H1 (cell line): ENCODE data around the gene ADGB. TPM values are rescaled to one million over a fixed set of nuclear protein-coding genes. Genes with fewer than 3 reads are reported as not detected.

Experiments
- CTCF ChIA-PET: fragments of 300-600 bp; sonication (Branson Sonifier 250); formaldehyde crosslinking; loops from one replicate; lab custom pipeline; 2021; ENCODE audit not compliant: partially characterized antibody; lab: Charles Lee
- POLR2A ChIA-PET: fragments of 300-600 bp; sonication (Branson Sonifier 250); formaldehyde crosslinking; loops from one replicate; lab custom pipeline; 2021; ENCODE audit warnings: inconsistent platforms; ENCODE audit not compliant: partially characterized antibody; lab: Charles Lee
- DNase-seq, 2 experiments: peaks; one replicate each; pipeline versions ENCODE4 v3.0.0 to v3.0.0-alpha.2; 2010 to 2022; ENCODE audit warnings: low spot score in 2 of 2, low read depth in 1 of 2, mixed read lengths in 1 of 2
- FAIRE-seq: peaks from 2 replicates; lab custom pipeline; 2011; peaks lifted over from hg19 to GRCh38; lab: Jason Lieb, UNC
- H2AFZ ChIP-seq: 2 replicates; pipeline ENCODE4 v1.8.1; 2012; ENCODE audit warnings: low read length, inconsistent platforms
- H2AK5ac ChIP-seq: 2 replicates; pipeline ENCODE4 v1.6.1; 2013; ENCODE audit warnings: low read depth, low read length
- H2BK120ac ChIP-seq: replicated peaks from 2 replicates; pipeline ENCODE3; 2013; ENCODE audit warnings: low read depth, low read length, inconsistent platforms
- H2BK12ac ChIP-seq: 2 replicates; pipeline ENCODE4 v1.6.1; 2013; ENCODE audit warnings: low read depth, low read length
- H2BK15ac ChIP-seq: 2 replicates; pipeline ENCODE4 v1.6.1; 2013; ENCODE audit warnings: low read length
- H2BK20ac ChIP-seq: 2 replicates; pipeline ENCODE4 v1.6.1; 2013; ENCODE audit warnings: low read length
- H2BK5ac ChIP-seq: 2 replicates; pipeline ENCODE4 v1.6.1; 2013; ENCODE audit warnings: low read depth, low read length
- H3K14ac ChIP-seq: 2 replicates; pipeline ENCODE4 v1.6.1; 2013; ENCODE audit warnings: inconsistent platforms; ENCODE audit not compliant: insufficient read length
- H3K18ac ChIP-seq: 2 replicates; pipeline ENCODE4 v1.6.1; 2013; ENCODE audit warnings: low read length; ENCODE audit errors: extremely low read depth
- H3K23ac ChIP-seq: 2 replicates; pipeline ENCODE4 v1.6.1; 2013; ENCODE audit warnings: inconsistent platforms; ENCODE audit not compliant: insufficient read length
- H3K23me2 ChIP-seq: 2 replicates; pipeline ENCODE4 v1.6.1; 2013; ENCODE audit warnings: low read depth, low read length
- H3K27ac ChIP-seq: 2 replicates; pipeline ENCODE4 v1.6.1; 2011; ENCODE audit warnings: low read depth, low read length, inconsistent platforms
- H3K27me3 ChIP-seq, 4 experiments: replicated peaks in 1 of 4; 1 replicate in 1 of 4; 2 replicates in 3 of 4; pipeline versions ENCODE4 v1.6.1 to v1.8.1; 2011 to 2013; ENCODE audit warnings: low read length in 3 of 4, mild to moderate bottlenecking in 3 of 4, inconsistent platforms in 2 of 4, mixed read lengths in 2 of 4, moderate library complexity in 1 of 4; ENCODE audit not compliant: control insufficient read depth in 3 of 4, insufficient read depth in 3 of 4; ENCODE audit errors: extremely low read depth in 1 of 4
- H3K36me3 ChIP-seq, 4 experiments: 2 replicates each; pipeline versions ENCODE4 v1.6.1 to v1.8.1; 2011 to 2013; ENCODE audit warnings: mild to moderate bottlenecking in 4 of 4, low read length in 3 of 4, moderate library complexity in 2 of 4, control low read depth in 1 of 4, inconsistent platforms in 1 of 4; ENCODE audit not compliant: insufficient read depth in 4 of 4, control insufficient read depth in 2 of 4
- H3K4ac ChIP-seq: replicated peaks from 2 replicates; pipeline ENCODE3; 2013; ENCODE audit warnings: low read length, low read depth, mixed read lengths, inconsistent platforms; ENCODE audit not compliant: insufficient read length
- H3K4me1 ChIP-seq, 4 experiments: replicated peaks in 1 of 4; 1 replicate in 1 of 4; 2 replicates in 3 of 4; pipeline versions ENCODE4 v1.6.1 to v1.8.1; 2011 to 2013; ENCODE audit warnings: low read length in 3 of 4, inconsistent platforms in 2 of 4, mixed read lengths in 1 of 4; ENCODE audit not compliant: insufficient read depth in 4 of 4, control insufficient read depth in 3 of 4
- H3K4me2 ChIP-seq, 2 experiments: 2 replicates each; pipeline versions ENCODE4 v1.6.1 to v1.8.1; 2011 to 2013; ENCODE audit warnings: low read depth in 2 of 2, low read length in 2 of 2, control low read depth in 1 of 2, inconsistent platforms in 1 of 2, mild to moderate bottlenecking in 1 of 2; ENCODE audit not compliant: insufficient read depth in 1 of 2
- H3K4me3 ChIP-seq, 4 experiments: fragments of 200-600, 300-600 bp in 1 of 4; sonication (generic), shearing (Covaris generic), sonication (Bioruptor Twin) in 1 of 4; 2 replicates each; pipeline versions ENCODE4 v1.5.1 to v1.8.1; 2011 to 2016; ENCODE audit warnings: low read length in 4 of 4, low read depth in 3 of 4, control low read depth in 2 of 4, inconsistent platforms in 2 of 4, mild to moderate bottlenecking in 2 of 4, mixed read lengths in 1 of 4, moderate library complexity in 1 of 4; ENCODE audit not compliant: insufficient read depth in 2 of 4; ENCODE audit errors: extremely low read depth in 1 of 4
- H3K56ac ChIP-seq: replicated peaks from 2 replicates; pipeline ENCODE3; 2013; ENCODE audit warnings: low read depth, mild to moderate bottlenecking, mixed read lengths, low read length, inconsistent platforms; ENCODE audit not compliant: insufficient read length
- H3K79me1 ChIP-seq: 2 replicates; pipeline ENCODE4 v1.6.1; 2013; ENCODE audit warnings: low read depth, low read length, control low read depth
- H3K79me2 ChIP-seq, 2 experiments: 2 replicates each; pipeline versions ENCODE4 v1.6.1 to v1.8.1; 2012 to 2013; ENCODE audit warnings: low read length in 2 of 2, mild to moderate bottlenecking in 2 of 2, inconsistent platforms in 1 of 2; ENCODE audit not compliant: insufficient read depth in 2 of 2, control insufficient read depth in 1 of 2
- H3K9ac ChIP-seq, 4 experiments: replicated peaks in 1 of 4; 1 replicate in 1 of 4; 2 replicates in 3 of 4; pipeline versions ENCODE4 v1.6.1 to v1.8.1; 2011 to 2013; ENCODE audit warnings: low read depth in 3 of 4, low read length in 3 of 4, control low read depth in 2 of 4, mild to moderate bottlenecking in 2 of 4, moderate library complexity in 2 of 4, inconsistent platforms in 1 of 4; ENCODE audit errors: extremely low read depth in 1 of 4
- H3K9me3 ChIP-seq, 2 experiments: 2 replicates each; pipeline versions ENCODE4 v1.6.1 to v1.8.1; 2012 to 2013; ENCODE audit warnings: mild to moderate bottlenecking in 2 of 2, moderate library complexity in 2 of 2, control low read depth in 1 of 2, inconsistent platforms in 1 of 2, low read depth in 1 of 2, low read length in 1 of 2, mixed read lengths in 1 of 2; ENCODE audit not compliant: insufficient read depth in 2 of 2
- H4K20me1 ChIP-seq, 2 experiments: replicated peaks in 1 of 2; 2 replicates each; pipeline versions ENCODE3 to v1.8.1; 2011 to 2013; ENCODE audit warnings: inconsistent platforms in 2 of 2, low read length in 2 of 2, mild to moderate bottlenecking in 1 of 2; ENCODE audit not compliant: insufficient read depth in 2 of 2, control insufficient read depth in 1 of 2
- H4K5ac ChIP-seq: 2 replicates; pipeline ENCODE4 v1.6.1; 2013; ENCODE audit warnings: low read length, low read depth, mixed read lengths, inconsistent platforms; ENCODE audit not compliant: insufficient read length
- H4K8ac ChIP-seq: 2 replicates; pipeline ENCODE4 v1.8.0; 2013; ENCODE audit warnings: mild to moderate bottlenecking, moderate library complexity, low read length, inconsistent platforms; ENCODE audit not compliant: insufficient read depth; ENCODE audit errors: extremely low read depth
- H4K91ac ChIP-seq: replicated peaks from 2 replicates; pipeline ENCODE3; 2013; ENCODE audit warnings: low read length, mixed read lengths, inconsistent platforms; ENCODE audit not compliant: insufficient read length
- BCL11A ChIP-seq, 2 experiments: IDR thresholded peaks; one replicate each; pipeline ENCODE4 v1.6.1; 2011; ENCODE audit warnings: low read depth in 2 of 2, low read length in 2 of 2, mild to moderate bottlenecking in 2 of 2
- BRCA1 ChIP-seq: IDR thresholded peaks from 2 replicates; pipeline ENCODE4 v1.6.1; 2012; ENCODE audit warnings: low read depth, low read length, improper control_type of control experiment
- CTCF ChIP-seq, 3 experiments: IDR thresholded peaks; 1 replicate in 2 of 3; 2 replicates in 1 of 3; pipeline versions ENCODE4 v1.5.1 to v1.6.1; 2011; ENCODE audit warnings: low read length in 3 of 3, mild to moderate bottlenecking in 3 of 3, inconsistent platforms in 2 of 3, low read depth in 1 of 3, moderate library complexity in 1 of 3; ENCODE audit not compliant: insufficient read depth in 1 of 3; ENCODE audit errors: control extremely low read depth in 1 of 3
- EP300 ChIP-seq, 2 experiments: IDR thresholded peaks; 1 replicate in 1 of 2; 2 replicates in 1 of 2; pipeline ENCODE4 v1.6.1; 2011 to 2012; ENCODE audit warnings: low read depth in 2 of 2, low read length in 2 of 2, mild to moderate bottlenecking in 2 of 2, borderline replicate concordance in 1 of 2, inconsistent platforms in 1 of 2, moderate library complexity in 1 of 2
- FOSL1 ChIP-seq: IDR thresholded peaks from 2 replicates; pipeline ENCODE4 v1.6.1; 2011; ENCODE audit warnings: mild to moderate bottlenecking, low read depth, low read length, moderate library complexity; ENCODE audit not compliant: insufficient read depth
- POLR2A ChIP-seq, 2 experiments: IDR thresholded peaks; 1 replicate in 1 of 2; 2 replicates in 1 of 2; pipeline ENCODE4 v1.6.1; 2011; ENCODE audit warnings: low read depth in 2 of 2, low read length in 2 of 2, mild to moderate bottlenecking in 2 of 2; ENCODE audit errors: control extremely low read depth in 1 of 2
- RAD21 ChIP-seq, 2 experiments: IDR thresholded peaks in 1 of 2; conservative IDR thresholded peaks in 1 of 2; 2 replicates each; pipeline ENCODE4 v1.6.1; 2011; ENCODE audit warnings: low read depth in 2 of 2, low read length in 2 of 2, improper control_type of control experiment in 1 of 2, inconsistent platforms in 1 of 2, mild to moderate bottlenecking in 1 of 2, moderate library complexity in 1 of 2
- RNF2 ChIP-seq: fragments of 200-900, 300-1000 bp; sonication (generic); IDR thresholded peaks from 2 replicates; pipeline ENCODE4 v1.7.1; 2016; ENCODE audit warnings: borderline replicate concordance, low read depth, mild to moderate bottlenecking, antibody characterized with exemption, low read length; ENCODE audit not compliant: poor library complexity, severe bottlenecking; ENCODE audit errors: missing control alignments
- YY1 ChIP-seq: IDR thresholded peaks from 2 replicates; pipeline ENCODE4 v1.6.1; 2011; ENCODE audit warnings: low read depth, mild to moderate bottlenecking, low read length
- WGBS, 2 experiments: shearing (Covaris generic) in 1 of 2; methylation state at CpG; one replicate each; pipeline versions ENCODE4 v1.1.6 to v1.1.7; 2013 to 2015; ENCODE audit warnings: low lambda C conversion rate in 2 of 2, mixed read lengths in 2 of 2, inconsistent platforms in 1 of 2, low coverage in 1 of 2, missing lambda C conversion rate in 1 of 2; ENCODE audit not compliant: insufficient replicate concordance in 2 of 2, insufficient coverage in 1 of 2, insufficient read length in 1 of 2; ENCODE audit errors: extremely low coverage in 1 of 2, missing lambda C conversion rate in 1 of 2; 5-methylcytosine and 5-hydroxymethylcytosine counted together
- polyA plus RNA-seq, 7 experiments: library from polyadenylated mRNA; depleted of rRNA in 3 of 7; stranded (reverse) in 5 of 7; unstranded in 2 of 7; fragments of >200 nt in 5 of 7; fragments of 200-250 nt in 2 of 7; gene quantifications; 1 replicate in 5 of 7; 2 replicates in 1 of 7; 4 replicates in 1 of 7; pipeline versions ENCODE4 v1.2.1 to v1.2.3, GENCODE V29; 2011 to 2013; ENCODE audit warnings: missing spikeins in 2 of 7, mixed read lengths in 2 of 7
- total RNA-seq: library from RNA; stranded (reverse); fragmentation: NEBNext Ultra II Directional; extraction: Animal tissue kit (Norgen Biotek cat#: 25700); gene quantifications from 2 replicates; pipeline ENCODE4 v1.2.1, GENCODE V29; 2021

Gene ADGB
- total and polyA plus RNA-seq, 2 of the 8 experiments (the other 6 are each of a cell fraction or from before 2014, with no cell fraction given), result not detected

GRCh38 chr6:146700078-146700686 lies 101.4 kb downstream of the ADGB start:
- TF ChIP-seq RAD21 (IDR thresholded peaks at IDR 0.05 in 1 of 2, conservative IDR thresholded peaks at IDR 0.05 in 1 of 2; ENCODE audit: low read depth in 2 of 2, low read length in 2 of 2) (peak; percentile 92 to 94), BRCA1 (no peak), FOSL1 (no peak), RNF2 (no peak), BCL11A (IDR thresholded peaks at IDR 0.05; ENCODE audit: low read depth in 2 of 2, low read length in 2 of 2) (no peak), CTCF (IDR thresholded peaks at IDR 0.05; ENCODE audit: control extremely low read depth in 1 of 3, insufficient read depth in 1 of 3, low read depth in 1 of 3, low read length in 3 of 3) (peak in 2 of 3 experiments; percentile 65 to 70; a peak in 3 of 4 replicates), YY1 (peak; percentile 19; the same call in 1 of the 2 replicates), POLR2A (IDR thresholded peaks at IDR 0.05; ENCODE audit: control extremely low read depth in 1 of 2, low read depth in 2 of 2, low read length in 2 of 2) (no peak), EP300 (IDR thresholded peaks at IDR 0.05; ENCODE audit: borderline replicate concordance in 1 of 2, low read depth in 2 of 2, low read length in 2 of 2) (no peak)
- CTCF ChIA-PET, result interaction anchor here (0.7 to 3.7 kb wide), 17 partner anchors 9 to 762 kb away, joined by 3 to 23 read pairs (median 3); partner anchors contain the start of genes ADGB, RAB32 and SHPRH
- H3K9ac ChIP-seq, result no peak overlapping the region
- H3K4ac ChIP-seq, result no peak overlapping the region
- no peaks in the 10 kb centered on the region for H3K9me3 ChIP-seq
- POLR2A ChIA-PET, result no interaction called here
- H2BK5ac ChIP-seq, result no peak overlapping the region
- H3K23ac ChIP-seq, result no peak overlapping the region
- no peak overlapping the region for H2AFZ ChIP-seq
- H4K8ac ChIP-seq, result no peak overlapping the region
- H4K5ac ChIP-seq, result no peak overlapping the region
- no peak overlapping the region for H4K91ac ChIP-seq
- no peaks in the 10 kb centered on the region for H4K20me1 ChIP-seq
- no peak overlapping the region for H2AK5ac ChIP-seq
- H3K18ac ChIP-seq, result no peak overlapping the region
- DNase-seq, result peak in 1 of 2 experiments; percentile 15
- H3K79me2 ChIP-seq, result no peaks in the 10 kb centered on the region
- no peak overlapping the region for H3K27ac ChIP-seq
- no peaks in the 10 kb centered on the region for H3K23me2 ChIP-seq
- peak; percentile 98 for FAIRE-seq
- H3K4me1 ChIP-seq, result peaks cover 0 to 3% (median 0%) of the 10 kb centered on the region in 4 experiments; a peak in 1 of 7 replicates
- no peak overlapping the region for H3K56ac ChIP-seq
- WGBS, 2 experiments, result 38% methylated on average over 6 of the region's 6 CpGs; no CpG with 5 or more reads in 1 of the 2 experiments
- no peak overlapping the region for H2BK12ac ChIP-seq
- H2BK15ac ChIP-seq, result no peak overlapping the region
- H3K14ac ChIP-seq, result no peak overlapping the region
- H2BK120ac ChIP-seq, result no peak overlapping the region
- H2BK20ac ChIP-seq, result no peak overlapping the region
- H3K36me3 ChIP-seq, result no peaks in the 10 kb centered on the region
- no peaks in the 10 kb centered on the region for H3K27me3 ChIP-seq
- no peaks in the 10 kb centered on the region for H3K79me1 ChIP-seq
- H3K4me3 ChIP-seq, result no peak overlapping the region
- H3K4me2 ChIP-seq, result no peak overlapping the region
